Measurements from ENCODE around the gene PCK2. TPM values are rescaled to one million over a fixed set of nuclear protein-coding genes. Genes with fewer than 3 reads are reported as not detected.

Gene PCK2
- total RNA-seq, 1 experiment from 2014 or later: 48.9 TPM

GRCh38 chr14:24129410-24129998, 35.4 kb downstream of the PCK2 start:
- H2AFZ ChIP-seq (ENCODE audit: low read length): no peak overlapping the region
- no peak overlapping the region for H3K14ac ChIP-seq (ENCODE audit: insufficient read depth, low read length)
- no peaks in the 10 kb centered on the region for H3K79me1 ChIP-seq (ENCODE audit: insufficient read depth, low read depth, low read length, poor library complexity, severe bottlenecking)
- no peak overlapping the region for H3K27ac Mint-ChIP-seq
- no peak overlapping the region for H3K9ac ChIP-seq (ENCODE audit: extremely low read depth, insufficient read length, low read length)
- no peak overlapping the region for H4K8ac ChIP-seq (replicated peaks; ENCODE audit: insufficient read length, low read depth, low read length)
- TF ChIP-seq CTCF (conservative IDR thresholded peaks at IDR 0.05): no peak
- H2BK20ac ChIP-seq (ENCODE audit: low read depth, low read length, poor library complexity, severe bottlenecking): no peak overlapping the region
- H3K9me3 Mint-ChIP-seq: no peaks in the 10 kb centered on the region
- no peak for DNase-seq
- H4K91ac ChIP-seq (ENCODE audit: insufficient read length, low read depth, low read length): no peak overlapping the region
- no peaks in the 10 kb centered on the region for H3K9me3 ChIP-seq (ENCODE audit: control insufficient read depth, low read depth, low read length)
- H3K27me3 ChIP-seq (ENCODE audit: insufficient read depth, low read length): no peaks in the 10 kb centered on the region
- no peak overlapping the region for H2AK5ac ChIP-seq (ENCODE audit: insufficient read length, low read length)
- no CpG with 5 or more reads among the region's 8 CpGs for WGBS (ENCODE audit: extremely low coverage, insufficient read length, low lambda C conversion rate)
- no peak overlapping the region for H3K27ac ChIP-seq (ENCODE audit: insufficient read length, low read depth, low read length)
- H3K79me2 ChIP-seq (ENCODE audit: insufficient read depth, low read length): no peaks in the 10 kb centered on the region
- H3K4me1 Mint-ChIP-seq: no peaks in the 10 kb centered on the region
- H2BK120ac ChIP-seq (ENCODE audit: low read depth, low read length, poor library complexity, severe bottlenecking): no peak overlapping the region
- H3K56ac ChIP-seq (ENCODE audit: insufficient read length, low read depth, low read length): no peak overlapping the region
- H3T11ph ChIP-seq (ENCODE audit: low read length): no peak overlapping the region
- H3K4ac ChIP-seq (ENCODE audit: low read depth, low read length): no peak overlapping the region
- H3K4me2 ChIP-seq (ENCODE audit: insufficient read depth, insufficient read length, low read length): no peak overlapping the region
- H3K4me1 ChIP-seq (ENCODE audit: insufficient read depth, low read length): no peaks in the 10 kb centered on the region
- no peaks in the 10 kb centered on the region for H3K36me3 Mint-ChIP-seq (ENCODE audit: insufficient read depth in 1 of 3, low read depth in 3 of 3)
- no peak overlapping the region for H3K23ac ChIP-seq (ENCODE audit: insufficient read length, low read depth, low read length)
- no peaks in the 10 kb centered on the region for H3K27me3 Mint-ChIP-seq (ENCODE audit: low read depth)
- no peak overlapping the region for H4K5ac ChIP-seq (ENCODE audit: insufficient read length, low read depth, low read length)
- H3K23me2 ChIP-seq (ENCODE audit: insufficient read length, low read depth, low read length, poor library complexity, severe bottlenecking): no peaks in the 10 kb centered on the region
- H3K18ac ChIP-seq (ENCODE audit: insufficient read length, low read depth, low read length): no peak overlapping the region
- H2BK5ac ChIP-seq (ENCODE audit: insufficient read length, low read length): no peak overlapping the region
- H4K20me1 ChIP-seq (ENCODE audit: control insufficient read depth, insufficient read depth, insufficient read length): no peaks in the 10 kb centered on the region
- no peak overlapping the region for H2BK12ac ChIP-seq (ENCODE audit: insufficient read length, low read depth, low read length)
- no peak overlapping the region for H2BK15ac ChIP-seq (ENCODE audit: low read depth, low read length)
- H3K4me3 Mint-ChIP-seq: no peak overlapping the region

Data from H9 (cell line).